CD1c-positive myeloid dendritic cell (primary cell): Measurements from ENCODE around the gene IQCE.

Source experiments
- DNase-seq: peaks from one replicate; pipeline ENCODE4 v3.0.0-alpha.2; 2016; ENCODE audit errors: extremely low spot score

Gene IQCE

DNA sequence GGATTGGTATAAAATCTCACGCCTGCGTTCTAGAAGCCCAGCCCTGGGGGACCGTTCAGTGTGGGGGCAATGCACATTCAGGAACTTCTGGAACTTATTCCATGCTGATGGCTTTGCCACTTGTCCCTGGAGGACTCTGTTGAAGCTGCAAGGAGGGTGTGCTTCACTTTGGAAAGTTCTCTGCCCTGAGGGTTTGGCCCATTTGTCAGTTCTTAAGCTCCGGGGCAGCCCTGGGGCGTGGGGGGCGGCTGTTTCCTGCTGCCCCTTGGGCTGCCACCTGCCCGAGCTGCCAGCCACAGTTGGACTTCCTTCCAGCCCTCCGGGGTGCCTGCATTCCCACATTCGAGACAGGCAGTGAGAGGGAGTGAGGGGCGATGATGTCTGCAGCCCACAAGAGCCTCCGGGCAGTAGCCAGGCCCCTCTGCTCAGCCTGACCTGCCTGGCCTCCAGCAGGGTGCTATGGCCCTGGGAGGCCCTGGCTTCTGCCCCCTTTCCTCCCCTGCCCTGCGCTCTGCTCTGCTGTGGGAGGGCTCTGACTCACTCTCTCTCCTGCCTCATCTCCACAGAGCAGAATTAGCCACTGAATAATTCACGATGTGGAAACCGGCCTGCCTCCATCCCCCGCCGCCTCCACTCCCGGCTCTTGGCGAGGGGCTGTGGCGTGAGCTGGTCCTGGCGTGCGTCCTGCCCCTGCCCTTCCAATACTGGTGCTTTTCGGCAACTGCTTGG, 74.9 kb downstream of the IQCE start:
- DNase-seq: peak; percentile 93

- DNase-seq: no peak
Observed at GRCh38 chr7:2634267-2635145, 75.7 kb downstream of the IQCE start.

DNA sequence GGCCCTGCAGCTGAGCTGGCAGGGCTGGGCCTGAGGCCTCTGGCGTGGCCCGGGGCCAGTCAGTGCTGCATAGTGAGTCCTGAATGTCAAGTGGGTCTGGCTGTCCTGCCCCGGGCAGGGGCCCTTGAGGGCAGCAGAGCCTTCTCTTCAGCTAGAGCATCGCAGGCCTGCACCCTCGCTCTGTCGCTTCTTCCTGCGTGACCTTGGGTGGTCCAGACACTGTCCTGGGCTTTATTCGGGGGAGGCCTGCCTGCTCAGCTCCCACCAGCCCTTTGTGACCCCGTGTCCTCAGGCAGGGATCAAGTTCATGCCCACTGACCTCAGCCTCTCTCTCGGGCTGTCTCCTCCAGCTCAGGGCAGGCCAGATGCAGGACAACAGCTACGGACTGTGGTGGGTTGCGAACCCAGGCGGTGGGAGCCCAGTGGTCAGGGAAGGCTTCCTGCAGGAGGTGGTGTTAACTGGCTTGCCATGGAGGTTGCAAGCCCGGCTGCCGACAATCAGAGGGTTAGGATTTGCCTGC, 76.4 kb downstream of the IQCE start:
- DNase-seq: no peak

DNA sequence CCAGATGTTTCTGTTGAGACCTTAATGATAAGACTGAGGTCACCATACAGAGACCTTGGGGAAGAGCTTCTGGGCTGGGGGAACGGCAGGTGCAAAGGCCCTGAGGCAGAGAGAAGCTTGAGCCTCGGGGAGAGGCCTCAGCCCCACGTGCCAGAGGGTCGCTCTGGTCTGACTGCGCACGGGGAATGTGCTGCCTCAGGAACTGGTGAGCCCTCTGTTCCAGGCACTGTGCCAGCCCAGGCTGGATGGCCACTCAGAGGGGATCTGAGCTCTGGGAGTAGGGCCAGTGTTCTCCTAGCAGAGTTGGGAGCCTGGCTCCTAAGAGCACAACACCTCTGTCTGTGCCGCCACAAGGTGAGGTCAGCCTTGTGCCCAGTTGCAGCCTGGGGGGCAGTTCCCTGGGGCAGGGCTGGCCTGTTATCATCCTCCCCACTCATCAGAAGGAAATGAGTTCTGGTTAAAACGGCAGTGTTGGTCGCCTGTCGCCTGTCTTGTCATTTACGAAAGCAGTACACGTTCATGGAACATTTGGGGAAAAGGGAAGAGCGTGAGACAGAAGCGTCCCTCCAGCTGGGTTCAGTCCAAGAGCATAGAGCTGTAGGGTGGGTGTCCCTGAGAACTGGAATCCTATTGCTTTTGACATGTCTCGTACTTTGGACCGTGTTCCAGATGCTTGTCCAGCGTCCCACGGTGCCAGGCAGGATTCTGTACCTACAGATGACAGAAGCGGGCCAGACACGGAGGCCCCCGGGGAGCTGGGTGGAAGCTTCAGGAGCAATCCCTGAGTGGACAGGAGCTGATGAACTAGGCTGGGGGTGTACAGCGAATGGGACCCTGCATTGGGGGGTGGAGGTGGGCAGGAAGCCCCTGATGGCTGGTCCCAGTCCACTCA, 77.3 kb downstream of the IQCE start:
- DNase-seq: peak; percentile 58

GRCh38 chr7:2637066-2637471, 78.3 kb downstream of the IQCE start:
- no peak for DNase-seq

GRCh38 chr7:2637505-2638223, 78.9 kb downstream of the IQCE start:
- peak; percentile 94 for DNase-seq

- DNase-seq: peak; percentile 66
Observed at GRCh38 chr7:2638224-2638991, 79.6 kb downstream of the IQCE start.

DNA sequence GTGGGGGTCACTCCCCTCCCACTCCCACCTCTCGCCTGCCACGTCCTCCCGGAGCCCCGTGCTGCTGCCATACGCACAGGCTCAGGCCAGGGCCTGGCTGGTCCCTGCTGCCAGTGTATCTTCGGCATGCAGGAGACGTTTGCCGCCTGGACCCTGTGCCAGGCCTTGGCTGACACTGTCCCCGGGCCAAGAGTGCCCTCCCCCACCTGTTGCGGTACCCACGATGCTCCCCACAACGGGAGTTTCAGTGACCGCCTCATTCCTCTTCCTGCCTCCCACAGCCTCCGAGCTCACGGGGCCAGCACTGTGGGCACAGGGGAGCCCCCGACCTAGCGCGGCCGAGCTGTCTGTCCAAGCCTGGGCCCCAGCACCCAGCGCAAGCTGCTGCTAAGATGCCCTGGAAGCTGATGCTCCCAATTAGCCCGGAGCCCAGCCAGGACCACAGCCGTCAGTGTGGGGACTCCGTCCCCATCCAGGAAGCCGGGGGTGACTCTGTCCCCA, 80.5 kb downstream of the IQCE start:
- DNase-seq: peak; percentile 43

DNA sequence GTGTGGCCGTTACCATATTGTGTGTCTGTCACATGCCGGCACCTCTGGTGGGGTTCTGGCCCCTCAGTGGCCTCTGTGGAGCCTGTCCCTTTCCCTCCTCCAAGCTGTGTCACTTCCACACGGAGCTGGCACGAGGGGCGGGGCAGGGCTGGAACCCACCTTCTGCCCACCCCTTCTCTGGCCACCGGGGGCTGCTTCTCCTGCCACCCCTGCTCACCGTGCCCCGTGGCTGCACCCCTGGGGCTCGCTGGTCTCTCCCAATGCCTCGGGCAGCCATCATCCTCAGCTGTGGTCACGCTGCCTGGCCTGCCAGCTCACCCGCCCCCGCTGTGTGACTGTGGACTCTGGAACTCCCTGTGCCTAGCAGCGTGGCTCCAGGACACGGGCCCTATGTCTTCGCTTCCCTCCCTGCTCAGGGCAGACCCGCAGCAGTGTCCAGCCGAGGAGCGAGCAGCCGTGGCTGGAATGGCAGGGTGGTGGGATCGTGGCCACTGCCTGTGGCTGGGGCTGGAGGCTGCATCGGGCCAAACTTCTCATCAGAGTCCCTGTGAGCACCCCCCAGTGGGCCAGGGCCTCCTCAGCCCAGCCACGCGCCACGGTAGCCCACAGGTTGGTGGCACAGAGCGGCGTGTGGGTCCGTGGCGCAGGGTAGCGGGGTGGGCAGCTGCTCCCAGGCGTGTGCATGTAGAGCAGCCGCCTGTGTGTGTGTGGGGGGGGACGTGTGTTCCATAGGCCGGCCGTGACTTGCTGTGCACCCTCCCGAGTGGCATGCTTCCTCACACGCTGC, 81.1 kb downstream of the IQCE start:
- no peak for DNase-seq

DNA sequence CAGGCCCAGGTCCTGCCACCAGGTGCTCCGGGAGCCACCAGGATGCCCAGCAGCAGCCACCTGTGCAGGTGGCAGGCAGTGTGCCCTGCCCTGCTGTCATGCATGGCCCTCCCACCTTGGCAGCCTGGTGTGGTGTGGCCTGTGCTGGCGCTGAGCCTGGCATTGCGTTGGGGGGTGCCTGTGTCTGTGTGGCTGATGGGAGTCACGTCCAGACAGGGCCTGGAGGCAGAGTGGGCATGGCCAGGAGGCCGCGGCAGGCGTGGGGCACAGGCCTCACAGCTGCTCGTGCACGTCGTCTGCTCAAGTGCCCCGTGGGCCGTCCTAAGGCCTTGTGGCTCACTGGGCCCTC, 81.7 kb downstream of the IQCE start:
- no peak for DNase-seq

GRCh38 chr7:2640846-2641316, 82.1 kb downstream of the IQCE start:
- no peak for DNase-seq

GRCh38 chr7:2641406-2642393, 82.9 kb downstream of the IQCE start:
- DNase-seq: peak; percentile 89

- DNase-seq: no peak
Observed at GRCh38 chr7:2643386-2644219, 84.8 kb downstream of the IQCE start.

GRCh38 chr7:2644220-2644561, 85.4 kb downstream of the IQCE start:
- DNase-seq: no peak

GRCh38 chr7:2644562-2645273, 85.9 kb downstream of the IQCE start:
- DNase-seq: no peak

DNA sequence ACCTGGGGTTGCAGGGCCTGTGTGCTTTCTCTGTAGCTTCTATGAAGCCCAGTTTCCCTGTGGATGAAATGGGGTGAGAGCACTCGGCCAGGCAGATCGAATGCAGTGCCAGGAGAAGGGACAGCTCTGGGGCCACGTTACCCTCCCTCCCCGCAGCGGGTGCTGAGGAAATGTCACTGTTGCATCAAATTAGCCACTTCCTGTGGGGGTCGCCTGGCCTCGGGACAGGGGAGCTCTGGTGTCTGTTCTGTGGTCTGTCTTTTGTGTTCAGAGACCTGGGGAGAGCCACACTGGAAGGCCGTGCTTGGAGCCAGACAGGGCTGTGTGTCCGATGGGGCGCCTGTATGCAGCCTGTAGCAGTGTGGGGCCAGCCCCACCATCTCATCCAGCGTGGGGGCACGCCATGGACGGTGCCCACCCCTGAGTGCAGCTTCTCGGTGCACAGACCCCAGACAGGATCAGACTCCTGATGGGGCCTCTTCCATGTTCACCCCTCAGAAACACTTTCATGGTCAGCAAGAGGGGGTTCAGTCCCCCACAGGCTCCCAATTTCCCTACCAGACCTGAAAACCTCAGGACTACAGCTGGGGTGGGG, 86.6 kb downstream of the IQCE start:
- DNase-seq: no peak
